Occipital lobe (tissue), 2 donors: Measurements from ENCODE around the gene JMJD8. TPM values are rescaled to one million over a fixed set of nuclear protein-coding genes. Genes with fewer than 3 reads are reported as not detected.

Experiments
- DNase-seq: peaks from one replicate; lab custom pipeline; 2025; lab: John Stamatoyannopoulos, UW
- total RNA-seq: library from RNA; depleted of rRNA; stranded (reverse); fragments of >200 nt; gene quantifications from one replicate; pipeline ENCODE4 v1.2.3, GENCODE V29; 2014

JMJD8 gene
- total RNA-seq, 1 donor from 2014 or later: 14.3 TPM

DNA sequence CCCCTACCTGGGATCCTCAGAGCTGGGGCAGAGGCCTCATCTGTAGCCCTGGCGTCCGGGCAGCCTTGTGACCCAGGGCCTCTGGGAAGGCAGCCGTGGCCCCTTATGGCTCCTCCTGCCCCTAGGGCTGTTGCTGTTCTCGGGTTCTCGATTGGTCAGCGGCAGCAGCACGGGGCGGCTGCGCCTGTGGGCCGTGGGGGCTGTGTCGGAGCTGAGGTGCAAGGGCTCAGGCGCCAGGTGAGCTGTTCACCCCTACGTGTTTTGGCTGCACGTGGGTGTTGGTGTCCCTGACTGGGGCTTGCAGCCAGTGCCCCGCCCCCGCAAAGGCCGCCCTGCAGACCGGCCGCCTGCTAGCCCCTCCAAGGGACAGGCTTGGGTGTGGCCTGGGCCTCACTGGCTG is 22.0 kb downstream of the JMJD8 start:
- no peak for DNase-seq

- DNase-seq: no peak
Observed at GRCh38 chr16:661184-661821, 22.8 kb downstream of the JMJD8 start.

- peak; percentile 75 for DNase-seq
Observed at GRCh38 chr16:660459-661183, 23.5 kb downstream of the JMJD8 start.

GRCh38 chr16:660132-660458 is 24.0 kb downstream of the JMJD8 start:
- no peak for DNase-seq

DNA sequence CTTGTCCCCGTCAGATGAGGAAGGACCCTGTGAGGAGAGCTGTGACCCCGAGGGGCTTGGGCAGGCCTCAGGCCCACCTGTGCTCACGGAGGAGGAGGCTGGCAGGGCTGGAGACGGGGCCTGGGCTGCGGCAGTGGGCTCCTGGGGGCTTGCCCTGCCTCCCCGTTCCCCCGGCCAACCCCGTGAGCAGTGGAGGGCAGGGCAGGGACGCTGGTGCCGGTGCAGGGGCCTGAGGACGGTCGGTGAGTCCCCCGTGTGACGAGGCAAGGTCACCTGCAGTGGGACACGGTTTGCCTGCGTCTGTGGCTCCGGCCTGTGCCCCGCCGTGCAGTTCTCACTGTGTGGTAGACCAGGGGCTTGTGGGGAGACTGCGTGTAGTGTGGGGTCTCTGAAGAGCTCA is 24.5 kb downstream of the JMJD8 start:
- no peak for DNase-seq

DNA sequence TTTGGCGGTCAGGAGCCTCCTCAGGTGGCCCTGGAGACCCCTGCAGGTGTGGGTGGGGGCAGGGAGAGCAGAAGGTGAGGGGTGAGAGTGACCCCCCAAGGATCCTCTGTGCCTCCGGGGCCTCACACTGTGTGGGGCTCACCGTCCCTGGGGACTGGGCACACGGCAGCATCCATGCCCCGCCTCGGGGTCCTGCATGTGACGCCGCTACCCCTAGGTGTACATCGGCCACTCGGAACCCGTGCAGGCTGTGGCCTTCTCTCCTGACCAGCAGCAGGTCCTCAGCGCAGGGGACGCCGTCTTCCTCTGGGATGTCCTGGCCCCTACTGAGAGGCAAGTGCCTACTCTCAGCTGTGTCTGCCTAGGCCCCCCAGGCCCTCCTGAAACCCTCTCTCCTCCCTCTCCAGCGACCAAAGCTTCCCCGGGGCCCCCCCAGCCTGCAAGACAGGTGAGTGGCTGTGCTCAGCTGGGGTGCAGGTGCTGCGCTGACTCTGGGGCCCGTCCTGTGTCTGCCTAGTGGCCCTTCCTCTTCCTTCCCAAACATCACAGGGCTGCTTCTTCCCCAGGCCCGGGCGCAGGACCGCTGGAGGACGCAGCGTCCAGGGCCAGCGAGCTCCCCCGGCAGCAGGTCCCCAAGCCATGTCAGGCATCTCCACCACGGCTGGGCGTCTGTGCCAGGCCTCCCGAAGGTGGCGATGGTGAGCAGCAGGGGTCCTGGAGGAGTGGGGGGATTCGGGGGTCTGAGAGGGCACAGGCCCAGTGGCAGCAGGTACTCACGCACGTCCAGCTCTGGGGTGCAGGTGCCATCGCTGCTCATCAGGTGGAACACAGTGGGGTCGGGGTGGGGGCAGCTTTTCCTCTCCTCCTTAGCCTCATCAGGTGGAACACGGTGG is 25.2 kb downstream of the JMJD8 start:
- DNase-seq: no peak

DNA sequence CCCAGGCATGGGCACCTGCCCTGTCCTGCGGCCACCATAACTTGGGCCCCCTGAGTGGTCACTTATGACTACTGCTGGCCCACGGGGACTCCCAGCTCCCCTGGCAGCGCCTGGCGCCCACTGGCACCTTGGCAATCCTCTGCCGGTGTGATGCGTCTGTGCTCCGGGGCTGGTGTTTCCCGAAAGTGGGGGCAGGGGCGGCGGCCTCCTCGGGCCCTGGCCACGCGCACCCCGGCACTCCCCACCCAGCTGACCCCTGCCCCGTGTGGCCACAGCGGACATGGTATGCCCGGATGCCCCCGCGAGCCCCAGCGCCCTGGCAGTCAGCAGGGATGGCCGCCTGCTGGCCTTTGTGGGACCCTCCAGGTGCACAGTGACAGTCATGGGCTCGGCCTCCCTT is 26.6 kb downstream of the JMJD8 start:
- no peak for DNase-seq

GRCh38 chr16:654034-654433 is 30.1 kb downstream of the JMJD8 start:
- no peak for DNase-seq

- no peak for DNase-seq
Observed at GRCh38 chr16:652454-653305, 31.5 kb downstream of the JMJD8 start.

DNA sequence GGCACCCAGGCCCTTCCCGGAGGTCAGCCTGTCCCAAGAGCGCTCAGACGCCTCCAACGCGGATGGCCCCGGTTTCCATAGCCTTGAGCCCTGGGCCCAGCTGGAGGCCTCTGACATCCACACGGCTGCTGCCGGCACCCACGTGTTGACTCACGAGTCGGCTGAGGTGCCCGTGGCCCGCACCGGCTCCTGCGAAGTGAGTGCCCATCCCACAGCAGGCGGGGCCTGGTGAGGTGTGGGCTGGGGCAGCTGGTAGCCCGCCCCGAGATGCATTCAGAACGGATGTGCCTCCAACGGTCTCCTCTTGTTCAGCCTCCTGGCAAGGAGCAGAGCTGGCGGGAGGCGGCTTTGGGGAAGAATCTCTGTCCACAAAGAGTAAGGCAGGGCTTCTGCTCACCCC is 32.3 kb downstream of the JMJD8 start:
- no peak for DNase-seq

DNA sequence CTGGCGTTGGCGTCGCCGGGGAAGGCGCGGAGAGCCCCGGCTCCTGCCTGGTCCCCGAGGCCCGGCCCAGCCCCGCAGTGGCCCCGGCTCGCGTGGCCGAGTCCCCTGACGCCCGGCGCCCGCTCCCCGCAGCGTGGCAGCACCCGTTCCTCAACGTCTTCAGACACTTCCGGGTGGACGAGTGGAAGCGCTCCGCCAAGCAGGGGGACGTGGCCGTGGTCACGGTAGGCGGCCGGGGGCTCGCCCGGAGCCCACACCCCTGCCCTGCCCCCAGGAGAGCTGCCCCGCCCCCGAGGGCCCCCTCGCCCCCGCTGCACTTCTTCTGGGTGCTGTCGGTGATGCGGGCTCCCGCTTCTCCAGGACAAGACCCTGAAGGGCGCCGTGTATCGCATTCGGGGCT is 34.5 kb downstream of the JMJD8 start:
- DNase-seq: no peak

- DNase-seq: peak; percentile 82
Observed at GRCh38 chr16:648781-649589, 35.1 kb downstream of the JMJD8 start, which contains the start of gene WDR90. Gene WDR90 (plus strand): TSS chr16:649365. CDS start chr16:649417, 52 bp downstream.

GRCh38 chr16:648071-648780 is 35.9 kb downstream of the JMJD8 start:
- DNase-seq: no peak

GRCh38 chr16:647173-647902 is 36.8 kb downstream of the JMJD8 start:
- DNase-seq: no peak

DNA sequence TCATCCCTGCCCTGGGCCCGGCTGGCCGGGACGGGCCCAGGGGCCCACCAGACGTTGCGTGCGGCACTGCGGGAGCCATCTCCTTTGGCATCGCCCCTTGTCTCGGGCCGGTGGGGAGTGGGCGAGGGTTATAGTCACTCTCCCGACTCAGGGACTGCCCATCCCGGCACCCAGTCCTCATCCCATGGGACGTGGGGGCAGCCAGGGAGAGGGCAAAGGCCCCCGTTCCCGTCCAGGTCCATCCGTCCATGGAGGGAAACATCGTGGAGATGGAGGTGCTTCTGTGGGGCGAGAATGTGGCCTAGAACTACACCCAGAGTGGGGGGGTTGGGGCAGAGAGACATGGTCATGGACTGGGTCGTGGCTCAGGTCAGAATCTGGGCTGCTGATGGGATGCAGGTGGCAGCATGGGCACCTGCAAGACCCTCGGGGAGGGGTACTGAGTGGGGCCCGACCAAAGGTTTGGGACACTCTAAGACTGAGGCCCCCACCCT is 37.4 kb downstream of the JMJD8 start:
- DNase-seq: no peak

GRCh38 chr16:645852-646678 is 38.1 kb downstream of the JMJD8 start:
- DNase-seq: no peak

- DNase-seq: no peak
Observed at GRCh38 chr16:644556-644955, 39.6 kb downstream of the JMJD8 start.

- DNase-seq: no peak
Observed at GRCh38 chr16:643050-643368, 41.1 kb downstream of the JMJD8 start.
